ENCODE results near the gene MRPL36. TPM values are rescaled to one million over a fixed set of nuclear protein-coding genes. Genes with fewer than 3 reads are reported as not detected.

The MRPL36 gene
- total RNA-seq, 1 donor from 2014 or later, result 38.0 TPM

- no peak overlapping the region for H3K4me3 Mint-ChIP-seq
- no peak overlapping the region for H3K27ac Mint-ChIP-seq
- no peaks in the 10 kb centered on the region for H3K36me3 Mint-ChIP-seq
- TF ChIP-seq CTCF (IDR thresholded peaks at IDR 0.05; ENCODE audit: unreplicated experiment), result no peak
- peaks cover 10% of the 10 kb centered on the region for H3K9me3 Mint-ChIP-seq
- peaks cover 35% of the 10 kb centered on the region for H3K27me3 Mint-ChIP-seq (ENCODE audit: low read depth)
- DNase-seq (ENCODE audit: low spot score in 2 of 2, unreplicated experiment in 2 of 2), result no peak
- no peaks in the 10 kb centered on the region for H3K4me1 Mint-ChIP-seq
These were observed 39.4 kb downstream of the MRPL36 start for GRCh38 chr5:1760231-1760630.

GRCh38 chr5:1759378-1759970 is 40.2 kb downstream of the MRPL36 start:
- TF ChIP-seq CTCF (IDR thresholded peaks at IDR 0.05; ENCODE audit: unreplicated experiment), result no peak
- peak in 1 of 2 experiments; percentile 25 for DNase-seq (ENCODE audit: low spot score in 2 of 2, unreplicated experiment in 2 of 2)
- no peak overlapping the region for H3K4me3 Mint-ChIP-seq
- no peaks in the 10 kb centered on the region for H3K36me3 Mint-ChIP-seq
- no peak overlapping the region for H3K27ac Mint-ChIP-seq
- peaks cover 32% of the 10 kb centered on the region for H3K27me3 Mint-ChIP-seq (ENCODE audit: low read depth)
- peaks cover 10% of the 10 kb centered on the region for H3K9me3 Mint-ChIP-seq
- no peaks in the 10 kb centered on the region for H3K4me1 Mint-ChIP-seq

- H3K4me1 Mint-ChIP-seq, result no peaks in the 10 kb centered on the region
- TF ChIP-seq CTCF (IDR thresholded peaks at IDR 0.05; ENCODE audit: unreplicated experiment), result no peak
- no peaks in the 10 kb centered on the region for H3K36me3 Mint-ChIP-seq
- no peak for DNase-seq (ENCODE audit: low spot score in 2 of 2, unreplicated experiment in 2 of 2)
- peaks cover 10% of the 10 kb centered on the region for H3K9me3 Mint-ChIP-seq
- H3K27me3 Mint-ChIP-seq (ENCODE audit: low read depth), result peaks cover 29% of the 10 kb centered on the region
- no peak overlapping the region for H3K27ac Mint-ChIP-seq
- H3K4me3 Mint-ChIP-seq, result no peak overlapping the region
These were observed 41.1 kb downstream of the MRPL36 start for GRCh38 chr5:1758574-1758973.

GRCh38 chr5:1757511-1757910 is 42.1 kb downstream of the MRPL36 start:
- no peak for TF ChIP-seq CTCF (IDR thresholded peaks at IDR 0.05; ENCODE audit: unreplicated experiment)
- Mint-ChIP-seq H3K36me3 (no peaks in the 10 kb centered on the region), H3K9me3 (peaks cover 10% of the 10 kb centered on the region), H3K4me3 (no peak overlapping the region), H3K4me1 (no peaks in the 10 kb centered on the region), H3K27me3 (ENCODE audit: low read depth) (peaks cover 28% of the 10 kb centered on the region), H3K27ac (no peak overlapping the region)
- DNase-seq (ENCODE audit: low spot score in 2 of 2, unreplicated experiment in 2 of 2), result peak in 1 of 2 experiments; percentile 29

GRCh38 chr5:1756481-1756880 is 43.2 kb downstream of the MRPL36 start:
- TF ChIP-seq CTCF (IDR thresholded peaks at IDR 0.05; ENCODE audit: unreplicated experiment), result no peak
- Mint-ChIP-seq H3K4me1 (no peaks in the 10 kb centered on the region), H3K27ac (no peak overlapping the region), H3K4me3 (no peak overlapping the region), H3K9me3 (peaks cover 10% of the 10 kb centered on the region), H3K36me3 (no peaks in the 10 kb centered on the region), H3K27me3 (ENCODE audit: low read depth) (peaks cover 27% of the 10 kb centered on the region)
- DNase-seq (ENCODE audit: low spot score in 2 of 2, unreplicated experiment in 2 of 2), result no peak

All from mesothelial cell of epicardium (in vitro differentiated cells).